K562 (cell line): Measurements from ENCODE around the gene XBP1. TPM values are rescaled to one million over a fixed set of nuclear protein-coding genes. Genes with fewer than 3 reads are reported as not detected.

Source experiments
- ATAC-seq: fragments of 200-7000 bp; cut with Tn5 transposase; 3 replicates; pipeline ENCODE4 v1.9.1; 2020; ENCODE audit warnings: moderate library complexity
- BruUV-seq: library from RNA; stranded (reverse); fragments of 400-500 nt; replicated peaks from 2 replicates; lab custom pipeline; 2021; lab: Mats Ljungman, UMichigan
- CTCF ChIA-PET: fragments of 300-600 bp; formaldehyde crosslinking; extraction: SDS; loops from one replicate; lab custom pipeline; 2021; ENCODE audit warnings: low intra/inter-chr PET ratio; lab: Yijun Ruan, JAX
- POLR2A ChIA-PET: fragments of 300-600, 350-650 bp; sonication (Branson Sonifier 250); formaldehyde crosslinking; extraction: SDS; loops from one replicate; lab custom pipeline; 2021; ENCODE audit warnings: antibody characterized with exemption, inconsistent platforms; lab: Yijun Ruan, JAX
- DNase-seq, 4 experiments: peaks; one replicate each; pipeline versions ENCODE4 v3.0.0 to v3.0.0-alpha.2; 2011 to 2018; ENCODE audit warnings: low spot score in 3 of 4, mixed read lengths in 3 of 4; ENCODE audit errors: extremely low read depth in 1 of 4
- FAIRE-seq: peaks from 2 replicates; lab custom pipeline; 2011; peaks lifted over from hg19 to GRCh38; lab: Jason Lieb, UNC
- H2AFZ ChIP-seq: 2 replicates; pipeline ENCODE4 v1.6.0; 2011; ENCODE audit warnings: low read depth, low read length, control low read depth, inconsistent platforms
- H3K27ac ChIP-seq: fragments of 200-600 bp; 3 replicates; pipeline ENCODE4 v1.8.0; 2011; ENCODE audit warnings: low read depth, mild to moderate bottlenecking, control low read depth, inconsistent platforms, low read length, moderate library complexity, mixed read lengths; ENCODE audit errors: extremely low read depth
- H3K27me3 ChIP-seq, 2 experiments: fragments of 300-600 bp in 1 of 2; 2 replicates in 1 of 2; 3 replicates in 1 of 2; pipeline versions ENCODE4 v1.6.0 to v1.8.0; 2011; ENCODE audit warnings: inconsistent platforms in 2 of 2, low read length in 2 of 2, mild to moderate bottlenecking in 1 of 2, mixed read lengths in 1 of 2, moderate library complexity in 1 of 2; ENCODE audit not compliant: control insufficient read depth in 2 of 2, insufficient read depth in 2 of 2
- H3K36me3 ChIP-seq: fragments of 300-600 bp; 3 replicates; pipeline ENCODE4 v1.8.0; 2011; ENCODE audit warnings: mild to moderate bottlenecking, low read length, inconsistent platforms; ENCODE audit not compliant: control insufficient read depth, insufficient read depth
- H3K4me1 ChIP-seq, 2 experiments: fragments of 200-600 bp in 1 of 2; replicated peaks in 1 of 2; 2 replicates in 1 of 2; 3 replicates in 1 of 2; pipeline versions ENCODE4 v1.5.1 to v1.8.0; 2011; ENCODE audit warnings: inconsistent platforms in 2 of 2, low read length in 2 of 2, mild to moderate bottlenecking in 1 of 2, mixed read lengths in 1 of 2, moderate library complexity in 1 of 2; ENCODE audit not compliant: control insufficient read depth in 2 of 2, insufficient read depth in 2 of 2
- H3K4me2 ChIP-seq: 2 replicates; pipeline ENCODE4 v1.6.1; 2011; ENCODE audit warnings: low read length, control low read depth, inconsistent platforms, mixed read lengths; ENCODE audit not compliant: insufficient read depth
- H3K4me3 ChIP-seq: fragments of 200-600 bp; sonication (generic), shearing (Covaris generic); 2 replicates; pipeline ENCODE4 v1.5.1; 2016; ENCODE audit warnings: control low read depth, inconsistent platforms
- H3K79me2 ChIP-seq: fragments of 200-600 bp; 3 replicates; pipeline ENCODE4 v1.8.0; 2011; ENCODE audit warnings: low read length, inconsistent platforms; ENCODE audit not compliant: control insufficient read depth, insufficient read depth
- H3K9ac ChIP-seq, 2 experiments: 2 replicates each; pipeline versions ENCODE4 v1.6.0 to v1.6.1; 2011; ENCODE audit warnings: low read depth in 2 of 2, low read length in 2 of 2, control low read depth in 1 of 2, inconsistent platforms in 1 of 2, mild to moderate bottlenecking in 1 of 2, mixed read lengths in 1 of 2; ENCODE audit not compliant: insufficient read depth in 1 of 2
- H3K9me1 ChIP-seq: one replicate; pipeline ENCODE4 v1.6.0; 2011; ENCODE audit warnings: inconsistent platforms, mild to moderate bottlenecking, low read length, moderate library complexity; ENCODE audit not compliant: control insufficient read depth, insufficient read depth
- H3K9me3 ChIP-seq: replicated peaks from 2 replicates; pipeline ENCODE4 v1.5.1; 2011; ENCODE audit warnings: low read depth, low read length, inconsistent platforms; ENCODE audit not compliant: control insufficient read depth, insufficient read depth
- H4K20me1 ChIP-seq: replicated peaks from 2 replicates; pipeline ENCODE4 v1.6.1; 2011; ENCODE audit warnings: low read length, inconsistent platforms, mixed read lengths; ENCODE audit not compliant: control insufficient read depth, insufficient read depth
- DDX20 ChIP-seq: fragments of 450-650 bp; IDR thresholded peaks from 2 replicates; pipeline ENCODE4 v1.6.1; 2016; ENCODE audit warnings: missing genetic modification characterization, low read depth, mild to moderate bottlenecking, missing compliant biosample characterization, moderate library complexity
- SREBF1 ChIP-seq: fragments of 150-350 bp; IDR thresholded peaks from 2 replicates; pipeline ENCODE4 v1.6.1; 2014; ENCODE audit warnings: antibody characterized with exemption, low read depth, low read length, borderline replicate concordance
- TCF7 ChIP-seq: sonication (generic); IDR thresholded peaks from 2 replicates; pipeline ENCODE4 v1.6.1; 2016; ENCODE audit warnings: antibody characterized with exemption, borderline replicate concordance
- THRAP3 ChIP-seq: fragments of 450-650 bp; IDR thresholded peaks from 2 replicates; pipeline ENCODE4 v1.6.1; 2016; ENCODE audit warnings: mild to moderate bottlenecking, inconsistent platforms, borderline replicate concordance
- ZNF778 ChIP-seq: fragments of 450-650 bp; formaldehyde crosslinking; IDR thresholded peaks from 2 replicates; pipeline ENCODE4 v1.4.0; 2020; ENCODE audit warnings: mild to moderate bottlenecking, moderate library complexity
- in situ Hi-C: fragments of 300-500 bp; cut with MboI; formaldehyde crosslinking; loops from 4 replicates; pipeline ENCODE4 v1.15.0; 2018; ENCODE audit warnings: inconsistent platforms, mixed read lengths
- intact Hi-C: fragments of 100-400 bp; cut with micrococcal nuclease; formaldehyde crosslinking; loops from 2 replicates; pipeline ENCODE4 v1.14.2; 2022
- polyA plus RNA-seq, 8 experiments: library from polyadenylated mRNA; depleted of rRNA in 4 of 8; stranded (reverse) in 5 of 8; unstranded in 3 of 8; fragments of >200 nt; fragmentation: Nextera tagmentation in 2 of 8; fragmentation: Illumina TruSeq in 1 of 8; extraction: Ambion mirVana in 2 of 8; extraction: Trizol in 1 of 8; gene quantifications; 2 replicates each; pipeline versions ENCODE4 v1.2.1 to v1.2.3, GENCODE V29; 2011 to 2014; ENCODE audit warnings: inconsistent platforms in 1 of 8, missing spikeins in 1 of 8
- total RNA-seq, 7 experiments: library from RNA; depleted of rRNA in 6 of 7; stranded (reverse); fragments of >200 nt in 6 of 7; fragmentation: Illumina TruSeq in 2 of 7; extraction: Trizol in 2 of 7; gene quantifications; 2 replicates each; pipeline versions ENCODE4 v1.2.1 to v1.2.3, GENCODE V29; 2011 to 2021; ENCODE audit warnings: low replicate concordance in 1 of 7
- TF ChIP-seq, protein P1 (sequence below): fragments of 450-650 bp; IDR thresholded peaks from 2 replicates; pipeline ENCODE4 v1.6.1; 2016
- TF ChIP-seq, protein P2 (sequence below), 2 experiments: fragments of 450-650 bp; IDR thresholded peaks; 2 replicates each; pipeline ENCODE4 v1.6.1; 2016; ENCODE audit warnings: mild to moderate bottlenecking in 2 of 2, borderline replicate concordance in 1 of 2, low read depth in 1 of 2, moderate library complexity in 1 of 2
- TF ChIP-seq, protein P3 (sequence below): fragments of 250-450 bp; sonication (Bioruptor Pico); IDR thresholded peaks from 2 replicates; pipeline ENCODE4 v1.6.1; 2021; ENCODE audit warnings: mild to moderate bottlenecking
- TF ChIP-seq, protein P4 (sequence below): sonication (generic); formaldehyde crosslinking; IDR thresholded peaks from 2 replicates; pipeline ENCODE4 v1.8.0; 2022; ENCODE audit warnings: mild to moderate bottlenecking, missing genetic modification reagents

XBP1 gene
- total and polyA plus RNA-seq, 9 of the 15 experiments (the other 6 are each of a cell fraction or from before 2014, with no cell fraction given) = 25.0 to 218 (median 94.6) TPM

DNA sequence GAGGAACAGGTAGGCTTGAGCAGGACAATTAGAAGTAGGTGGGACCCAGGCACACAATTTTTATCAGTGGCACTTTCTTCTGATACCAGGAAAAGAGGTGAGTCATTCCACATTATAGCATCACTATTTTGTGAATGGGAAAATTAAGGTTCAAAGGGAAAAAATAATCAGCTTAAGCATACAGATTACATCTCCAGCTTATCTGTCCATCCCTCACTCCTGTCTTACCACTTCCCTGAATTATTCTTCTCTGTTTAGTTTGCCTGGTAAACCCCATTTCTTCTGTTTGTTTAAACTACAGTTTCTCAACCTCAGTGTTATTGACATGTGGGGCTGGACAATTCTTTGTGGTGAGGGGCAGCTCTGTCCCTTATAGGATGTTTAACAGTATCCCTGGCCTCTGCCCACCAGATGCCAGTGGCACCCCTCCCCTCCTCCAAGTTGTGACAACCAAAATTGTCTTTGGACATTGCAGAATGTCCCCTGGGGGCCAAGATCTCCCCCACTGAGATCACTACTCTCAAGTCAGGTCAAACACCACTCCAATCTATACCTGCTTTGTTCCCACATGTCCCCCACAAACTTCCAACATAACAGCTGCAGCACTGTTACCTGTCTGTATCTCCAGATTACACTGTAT is 8.5 kb upstream of the XBP1 start:
- no peaks in the 10 kb centered on the region for H3K9me1 ChIP-seq
- H3K4me2 ChIP-seq = no peak overlapping the region
- H3K27ac ChIP-seq = no peak overlapping the region
- in situ Hi-C loops (no loop called here), intact Hi-C loops (no loop called here)
- H3K9ac ChIP-seq = no peak overlapping the region
- no peak overlapping the region for H3K4me3 ChIP-seq
- no TSS peak for BruUV-seq
- H3K9me3 ChIP-seq = no peaks in the 10 kb centered on the region
- peaks cover 11 to 13% of the 10 kb centered on the region in 2 experiments; a peak in 4 of 5 replicates for H3K4me1 ChIP-seq
- no peaks in the 10 kb centered on the region for H3K36me3 ChIP-seq
- FAIRE-seq (no peak), DNase-seq (no peak), ATAC-seq (no peak)
- CTCF ChIA-PET = no interaction called here
- POLR2A ChIA-PET = interaction anchor here (0.6 to 3.2 kb wide), 5 partner anchors 8 to 497 kb away, joined by 3 to 10 read pairs (median 7); partner anchors contain the start of genes GAS2L1 and XBP1
- H4K20me1 ChIP-seq = no peaks in the 10 kb centered on the region
- H3K27me3 ChIP-seq = no peaks in the 10 kb centered on the region
- no peaks in the 10 kb centered on the region for H3K79me2 ChIP-seq
- H2AFZ ChIP-seq = no peak overlapping the region
- TF ChIP-seq, protein P1, sequence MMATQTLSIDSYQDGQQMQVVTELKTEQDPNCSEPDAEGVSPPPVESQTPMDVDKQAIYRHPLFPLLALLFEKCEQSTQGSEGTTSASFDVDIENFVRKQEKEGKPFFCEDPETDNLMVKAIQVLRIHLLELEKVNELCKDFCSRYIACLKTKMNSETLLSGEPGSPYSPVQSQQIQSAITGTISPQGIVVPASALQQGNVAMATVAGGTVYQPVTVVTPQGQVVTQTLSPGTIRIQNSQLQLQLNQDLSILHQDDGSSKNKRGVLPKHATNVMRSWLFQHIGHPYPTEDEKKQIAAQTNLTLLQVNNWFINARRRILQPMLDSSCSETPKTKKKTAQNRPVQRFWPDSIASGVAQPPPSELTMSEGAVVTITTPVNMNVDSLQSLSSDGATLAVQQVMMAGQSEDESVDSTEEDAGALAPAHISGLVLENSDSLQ = no peak
- TF ChIP-seq DDX20 (tag) = no peak
- TF ChIP-seq, protein P2, sequence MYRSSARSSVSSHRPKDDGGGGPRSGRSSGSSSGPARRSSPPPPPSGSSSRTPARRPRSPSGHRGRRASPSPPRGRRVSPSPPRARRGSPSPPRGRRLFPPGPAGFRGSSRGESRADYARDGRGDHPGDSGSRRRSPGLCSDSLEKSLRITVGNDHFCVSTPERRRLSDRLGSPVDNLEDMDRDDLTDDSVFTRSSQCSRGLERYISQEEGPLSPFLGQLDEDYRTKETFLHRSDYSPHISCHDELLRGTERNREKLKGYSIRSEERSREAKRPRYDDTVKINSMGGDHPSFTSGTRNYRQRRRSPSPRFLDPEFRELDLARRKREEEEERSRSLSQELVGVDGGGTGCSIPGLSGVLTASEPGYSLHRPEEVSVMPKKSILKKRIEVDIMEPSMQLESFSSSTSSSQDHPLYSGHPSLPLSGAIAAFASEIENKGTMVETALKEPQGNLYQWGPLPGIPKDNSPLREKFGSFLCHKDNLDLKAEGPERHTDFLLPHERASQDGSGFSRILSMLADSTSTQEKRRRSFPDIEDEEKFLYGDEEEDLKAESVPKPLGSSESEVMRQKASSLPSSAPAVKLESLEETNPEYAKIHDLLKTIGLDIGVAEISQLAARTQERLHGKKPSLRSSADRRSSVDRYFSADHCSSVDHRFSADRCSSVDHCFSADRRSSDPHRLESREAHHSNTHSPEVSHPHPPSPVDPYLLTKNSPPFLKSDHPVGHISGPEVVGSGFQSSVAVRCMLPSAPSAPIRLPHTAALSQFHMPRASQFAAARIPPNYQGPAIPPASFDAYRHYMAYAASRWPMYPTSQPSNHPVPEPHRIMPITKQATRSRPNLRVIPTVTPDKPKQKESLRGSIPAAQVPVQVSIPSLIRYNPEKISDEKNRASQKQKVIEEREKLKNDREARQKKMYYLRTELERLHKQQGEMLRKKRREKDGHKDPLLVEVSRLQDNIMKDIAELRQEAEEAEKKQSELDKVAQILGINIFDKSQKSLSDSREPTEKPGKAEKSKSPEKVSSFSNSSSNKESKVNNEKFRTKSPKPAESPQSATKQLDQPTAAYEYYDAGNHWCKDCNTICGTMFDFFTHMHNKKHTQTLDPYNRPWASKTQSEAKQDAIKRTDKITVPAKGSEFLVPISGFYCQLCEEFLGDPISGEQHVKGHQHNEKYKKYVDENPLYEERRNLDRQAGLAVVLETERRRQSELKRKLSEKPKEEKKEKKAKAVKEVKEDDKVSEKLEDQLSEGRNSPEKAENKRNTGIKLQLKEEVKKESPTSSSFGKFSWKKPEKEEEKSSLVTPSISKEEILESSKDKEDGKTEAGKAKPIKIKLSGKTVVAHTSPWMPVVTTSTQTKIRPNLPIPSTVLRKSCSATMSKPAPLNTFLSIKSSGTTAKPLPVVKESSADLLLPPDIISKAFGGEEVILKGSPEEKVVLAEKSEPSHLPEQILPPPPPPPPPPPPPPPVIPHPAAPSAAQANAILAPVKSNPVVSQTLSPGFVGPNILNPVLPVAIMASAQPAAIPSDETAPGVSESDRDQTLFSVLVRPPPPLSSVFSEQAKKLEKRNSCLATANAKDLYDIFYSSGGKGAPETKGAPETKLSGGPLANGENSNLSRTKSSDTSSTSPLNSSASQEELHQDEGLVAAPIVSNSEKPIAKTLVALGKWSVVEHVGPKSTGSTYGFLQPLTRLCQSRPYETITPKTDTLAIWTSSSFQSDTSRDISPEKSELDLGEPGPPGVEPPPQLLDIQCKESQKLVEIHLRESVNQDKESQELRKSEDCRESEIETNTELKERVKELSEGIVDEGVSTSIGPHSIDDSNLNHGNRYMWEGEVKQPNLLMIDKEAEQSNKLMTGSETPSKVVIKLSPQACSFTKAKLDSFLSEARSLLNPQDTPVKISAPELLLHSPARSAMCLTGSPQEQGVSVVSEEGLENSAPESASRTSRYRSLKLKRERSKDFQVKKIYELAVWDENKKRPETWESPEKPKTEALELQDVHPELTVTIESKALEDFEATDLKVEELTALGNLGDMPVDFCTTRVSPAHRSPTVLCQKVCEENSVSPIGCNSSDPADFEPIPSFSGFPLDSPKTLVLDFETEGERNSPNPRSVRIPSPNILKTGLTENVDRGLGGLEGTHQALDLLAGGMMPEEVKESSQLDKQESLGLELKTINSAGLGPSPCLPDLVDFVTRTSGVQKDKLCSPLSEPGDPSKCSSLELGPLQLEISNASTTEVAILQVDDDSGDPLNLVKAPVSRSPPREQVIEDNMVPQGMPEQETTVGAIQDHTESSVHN (IDR thresholded peaks at IDR 0.05; ENCODE audit: borderline replicate concordance in 1 of 2, low read depth in 1 of 2) = no peak
- TF ChIP-seq, protein P3, sequence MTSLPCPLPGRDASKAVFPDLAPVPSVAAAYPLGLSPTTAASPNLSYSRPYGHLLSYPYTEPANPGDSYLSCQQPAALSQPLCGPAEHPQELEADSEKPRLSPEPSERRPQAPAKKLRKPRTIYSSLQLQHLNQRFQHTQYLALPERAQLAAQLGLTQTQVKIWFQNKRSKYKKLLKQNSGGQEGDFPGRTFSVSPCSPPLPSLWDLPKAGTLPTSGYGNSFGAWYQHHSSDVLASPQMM (CRISPR knock-in tag) = no peak
- no peak for TF ChIP-seq ZNF778
- no peak for TF ChIP-seq TCF7
- TF ChIP-seq, protein P4, sequence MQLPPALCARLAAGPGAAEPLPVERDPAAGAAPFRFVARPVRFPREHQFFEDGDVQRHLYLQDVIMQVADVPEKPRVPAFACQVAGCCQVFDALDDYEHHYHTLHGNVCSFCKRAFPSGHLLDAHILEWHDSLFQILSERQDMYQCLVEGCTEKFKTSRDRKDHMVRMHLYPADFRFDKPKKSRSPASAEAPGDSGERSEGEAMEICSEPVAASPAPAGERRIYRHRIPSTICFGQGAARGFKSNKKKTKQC (CRISPR knock-in tag) = no peak
- no peak for TF ChIP-seq THRAP3
- no peak for TF ChIP-seq SREBF1
